ENCODE results near the gene ZEB2.
"Not testable (repeated sequence)": the region's sequence is repeated elsewhere in the genome, so short reads cannot be mapped to it uniquely, and the experiment has no call there.

The ZEB2 gene

DNA sequence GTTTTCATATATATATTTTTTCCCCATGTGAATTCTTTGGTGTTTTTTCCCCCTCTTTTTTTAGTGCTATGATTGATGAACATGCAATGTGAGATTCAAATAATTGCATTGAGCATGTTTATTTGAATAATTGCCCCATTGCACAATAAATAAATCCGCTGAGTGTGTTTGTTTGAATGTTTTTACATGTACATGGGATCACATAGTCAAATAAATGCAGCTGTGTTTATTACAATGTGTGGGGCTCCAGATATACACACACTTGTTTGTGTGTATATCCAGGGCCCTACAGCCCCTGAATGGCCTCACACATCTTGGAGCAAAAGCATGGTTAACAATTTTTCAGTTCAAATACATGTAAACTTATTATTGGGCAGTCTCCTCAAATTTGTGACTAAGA is 134.5 kb downstream of the ZEB2 start:
- DNase-seq (ENCODE audit: low read depth in 2 of 2): no peak

DNA sequence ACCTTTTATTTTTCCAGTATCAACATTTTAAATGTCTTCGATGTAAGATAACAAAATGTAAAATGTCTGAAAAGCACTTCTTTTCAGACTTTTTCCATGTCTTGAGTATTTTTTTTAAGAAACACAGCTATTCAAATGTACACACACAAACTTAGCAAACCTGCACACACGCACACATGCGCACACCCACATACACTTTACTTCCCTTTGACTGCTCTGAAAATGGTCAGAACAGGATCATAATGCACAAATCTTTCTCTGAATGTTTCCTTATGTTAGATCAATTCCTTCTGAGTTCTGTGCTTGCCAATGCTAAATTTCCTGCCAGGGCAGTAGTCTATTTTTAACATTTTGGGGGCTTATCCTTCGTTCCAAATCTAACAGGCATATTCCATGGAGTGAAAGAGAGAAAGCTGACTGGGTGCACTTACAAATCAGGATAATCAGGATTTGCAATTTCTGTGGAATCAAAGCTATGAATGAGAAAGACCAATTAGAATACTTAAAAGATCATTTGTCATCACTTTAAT is 136.3 kb downstream of the ZEB2 start:
- DNase-seq (ENCODE audit: low read depth in 2 of 2): no peak

DNA sequence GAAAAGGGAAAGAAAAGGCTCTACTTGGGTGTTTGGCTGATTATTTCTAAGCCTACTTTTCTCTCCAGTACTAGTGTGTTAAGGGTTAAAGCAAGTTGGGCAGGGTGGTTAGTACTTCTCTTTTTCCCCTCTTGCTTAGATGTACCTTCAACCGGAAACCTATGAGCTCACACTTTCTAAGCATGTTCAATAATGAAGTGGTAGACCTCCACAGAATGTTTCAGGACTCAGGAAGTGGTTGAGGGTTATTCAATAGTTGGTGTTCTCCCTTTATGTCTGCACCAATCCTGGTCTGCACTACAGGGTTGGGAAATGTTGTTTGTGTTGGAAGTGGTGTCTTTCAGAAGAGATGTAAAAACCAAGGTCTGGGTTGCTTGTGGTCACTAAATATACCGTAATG is 137.1 kb downstream of the ZEB2 start:
- DNase-seq (ENCODE audit: low read depth in 2 of 2): no peak

DNA sequence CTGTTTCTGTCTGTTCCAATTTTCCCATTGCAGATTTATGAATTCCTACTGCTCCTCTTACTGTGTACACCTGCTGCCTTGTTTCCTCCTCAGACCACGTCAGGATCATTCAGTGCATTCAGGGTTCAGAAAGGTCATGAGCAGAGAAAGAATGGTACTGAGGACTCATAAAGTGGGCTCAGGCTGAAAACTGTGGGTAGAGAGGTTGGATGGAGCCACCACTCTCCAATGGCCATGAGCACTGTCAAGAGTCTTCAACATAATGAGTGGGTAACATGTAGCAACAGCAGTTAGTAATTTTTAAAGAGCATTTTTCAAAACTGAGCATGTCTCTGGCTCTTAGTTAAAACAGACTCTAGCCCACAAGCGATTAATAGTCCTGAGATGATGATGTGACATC is 138.2 kb downstream of the ZEB2 start:
- DNase-seq (ENCODE audit: low read depth in 2 of 2): no peak

DNA sequence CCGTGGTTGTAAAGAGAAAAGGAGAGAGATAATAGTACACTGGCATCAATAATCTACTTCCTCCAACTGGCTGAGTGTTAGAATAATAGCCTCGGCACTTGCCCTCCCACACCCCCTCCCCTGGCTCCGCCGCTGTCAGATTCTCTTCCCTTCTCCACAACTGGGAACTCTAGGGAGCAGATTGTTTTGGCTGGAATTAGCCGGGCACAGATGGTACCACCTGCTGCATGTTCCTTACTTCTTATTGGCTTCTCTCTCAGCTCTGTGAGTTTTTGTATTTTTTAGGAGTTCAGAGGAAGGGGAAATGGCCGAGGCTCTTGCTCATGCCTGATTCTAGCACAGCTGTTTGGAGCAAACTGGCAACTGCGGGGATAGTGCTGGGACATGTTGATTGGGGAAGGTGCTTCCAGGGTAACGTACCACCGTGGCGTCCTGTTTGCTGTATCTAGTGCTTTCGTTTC is 140.0 kb downstream of the ZEB2 start:
- DNase-seq (ENCODE audit: low read depth in 2 of 2): no peak

DNA sequence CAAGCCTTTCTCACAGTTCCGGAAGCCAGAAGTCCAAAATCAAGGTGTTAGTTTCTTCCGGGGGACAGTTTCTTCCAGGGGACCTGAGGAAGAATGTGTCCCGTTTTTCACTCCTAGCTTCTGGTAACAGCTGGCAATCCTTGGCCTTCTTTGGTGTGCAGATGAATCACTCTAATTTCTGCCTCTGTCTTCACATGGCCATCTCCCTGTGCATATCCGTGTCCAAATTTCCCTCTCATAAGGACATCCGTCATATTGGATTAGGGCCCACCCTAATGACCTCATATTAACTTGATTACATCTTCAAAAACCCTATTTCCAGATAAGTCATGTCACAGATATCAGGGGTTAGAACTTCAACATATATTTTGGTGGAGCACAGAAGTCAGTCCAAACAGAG is 141.4 kb downstream of the ZEB2 start:
- no peak for DNase-seq (ENCODE audit: low read depth in 2 of 2)

DNA sequence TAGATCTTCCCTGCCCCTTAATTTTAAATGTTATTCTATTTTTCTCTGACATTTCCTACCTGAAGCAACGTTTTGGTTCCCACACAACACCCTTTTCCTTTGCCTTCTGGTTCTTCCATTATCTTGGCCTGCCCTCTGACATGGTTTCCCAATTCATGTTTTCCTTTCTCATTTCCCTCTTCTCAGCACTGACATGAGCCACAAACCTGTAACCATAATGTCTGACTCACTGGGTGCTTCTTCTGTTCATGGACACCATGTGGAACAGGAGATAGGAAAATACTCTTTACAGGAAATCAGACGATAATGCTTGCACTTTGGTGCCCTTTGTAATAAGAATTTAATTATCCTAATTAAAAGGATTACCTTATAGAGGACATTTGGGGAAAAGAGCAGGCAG is 142.0 kb downstream of the ZEB2 start:
- no peak for DNase-seq (ENCODE audit: low read depth in 2 of 2)

DNA sequence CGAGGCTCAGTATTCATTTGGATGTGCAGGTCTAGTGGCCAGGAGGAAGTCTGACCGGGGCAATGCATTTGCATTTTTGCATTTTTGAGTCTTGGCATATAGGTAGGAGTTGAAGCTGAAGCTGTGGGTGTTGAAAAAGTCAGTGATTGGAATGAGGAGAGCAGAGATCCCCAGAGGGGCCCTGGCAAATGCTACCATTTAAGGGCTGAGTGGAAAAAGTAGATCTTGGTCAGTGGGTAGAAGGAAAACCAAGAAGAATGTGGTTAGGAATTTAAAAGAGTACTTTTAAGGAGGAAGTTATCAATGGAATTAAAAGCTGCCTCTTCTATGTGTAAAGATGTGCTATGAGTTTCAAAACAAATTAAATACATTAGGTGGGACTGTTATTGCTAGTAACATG is 143.0 kb downstream of the ZEB2 start:
- no peak for DNase-seq (ENCODE audit: low read depth in 2 of 2)

DNA sequence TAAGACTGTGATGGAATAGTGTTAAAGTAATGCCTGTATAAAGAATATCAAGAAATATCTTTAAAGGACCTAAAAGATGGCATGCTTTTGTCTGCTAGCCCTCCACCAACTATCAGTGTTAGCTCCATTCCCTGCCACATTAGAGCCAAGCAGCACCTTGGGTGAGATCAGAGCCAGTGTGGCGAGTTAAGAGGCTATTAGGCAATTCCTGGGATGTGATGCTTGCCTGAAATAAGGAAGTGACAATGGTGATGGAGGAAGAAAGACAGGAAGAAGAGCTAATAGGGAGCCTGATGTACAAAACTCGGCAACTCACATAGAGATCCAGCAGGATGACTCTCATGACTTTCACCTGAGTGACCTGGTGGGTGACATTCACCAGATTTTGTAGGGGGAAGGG is 143.5 kb downstream of the ZEB2 start:
- no peak for DNase-seq (ENCODE audit: low read depth in 2 of 2)

DNA sequence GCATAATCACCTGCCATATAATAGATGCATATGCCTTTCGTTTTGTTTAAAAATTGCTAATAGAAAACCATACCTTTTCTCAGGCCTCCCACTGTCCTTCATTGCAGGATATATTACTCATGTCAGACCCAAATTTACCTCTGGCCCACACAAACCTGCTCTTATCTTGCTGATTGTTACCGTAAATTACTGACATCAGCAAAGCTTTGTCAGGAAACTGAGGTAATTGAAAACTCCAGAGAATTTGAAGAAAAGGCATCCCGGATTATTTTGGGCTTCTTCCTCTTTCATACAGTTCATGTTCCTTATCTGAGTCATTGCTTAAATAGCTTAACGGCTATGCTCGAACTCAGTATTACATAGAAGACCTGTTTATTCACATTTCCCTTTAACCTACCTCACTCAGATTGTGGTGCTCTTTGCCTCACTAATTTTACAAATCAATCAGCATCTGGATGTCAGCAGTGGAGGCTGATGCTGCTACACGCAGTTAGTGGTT is 145.7 kb downstream of the ZEB2 start:
- no peak for DNase-seq (ENCODE audit: low read depth in 2 of 2)

DNA sequence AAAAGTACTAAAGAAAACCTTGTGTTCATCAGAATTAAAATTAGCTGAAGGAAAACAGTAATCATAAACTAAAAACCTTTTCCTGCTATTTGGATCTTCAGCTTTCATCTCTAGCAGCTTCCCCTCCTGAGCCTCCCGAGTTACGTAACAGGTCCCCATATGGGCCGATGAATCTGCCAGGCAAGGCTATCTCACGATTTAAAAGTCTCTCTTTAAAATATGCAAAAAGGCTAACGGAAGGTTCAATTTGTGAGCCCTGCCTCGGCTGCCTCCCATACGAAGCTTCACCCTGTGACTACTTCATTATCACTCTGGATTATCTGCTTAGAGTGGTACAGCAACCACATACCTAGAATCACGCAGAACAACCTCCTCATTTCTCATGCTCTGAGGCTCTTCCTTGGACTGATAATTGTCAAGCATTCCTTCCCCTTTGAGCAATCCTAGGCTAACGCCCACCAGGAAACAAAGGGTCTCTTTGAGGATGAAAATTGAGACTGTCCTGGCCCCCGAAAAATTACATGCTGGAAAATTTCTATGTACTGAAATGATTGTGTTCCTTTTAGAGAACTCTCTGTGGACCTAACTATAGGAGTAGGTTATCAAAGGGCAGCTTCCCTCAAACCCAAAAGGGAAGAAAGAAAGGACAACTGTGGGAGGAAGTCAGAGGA is 147.4 kb downstream of the ZEB2 start:
- DNase-seq (ENCODE audit: low read depth in 2 of 2): no peak

DNA sequence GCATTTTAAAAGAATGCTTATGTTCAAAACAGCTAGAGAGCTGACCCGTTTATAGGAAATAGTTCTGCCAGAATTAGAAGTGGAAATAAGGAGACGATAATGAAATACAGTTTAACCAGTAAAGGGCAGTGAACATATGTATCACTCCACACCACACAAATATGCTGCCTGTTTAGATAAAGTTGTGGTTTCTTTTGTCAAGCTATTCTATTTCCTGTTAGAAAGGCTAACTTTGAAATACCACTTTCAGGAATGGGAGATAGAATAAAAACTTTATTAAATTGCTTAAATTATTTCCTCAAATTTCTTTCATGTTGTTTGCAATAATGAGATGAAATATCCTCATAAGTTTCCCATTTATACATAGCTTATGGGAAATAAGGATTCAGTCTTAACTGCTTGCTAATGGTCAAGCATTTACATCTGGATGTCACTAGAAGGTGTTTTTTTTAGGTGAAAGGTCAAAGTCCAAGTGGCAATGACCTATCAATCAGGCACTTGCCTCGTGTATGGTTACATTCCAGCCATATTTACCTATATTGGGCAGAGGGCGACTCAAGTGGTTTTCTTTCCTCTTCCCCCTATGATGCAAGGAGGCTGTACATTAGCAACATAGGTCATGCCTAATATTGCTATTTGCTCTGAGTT is 148.9 kb downstream of the ZEB2 start:
- DNase-seq (ENCODE audit: low read depth in 2 of 2): no peak

DNA sequence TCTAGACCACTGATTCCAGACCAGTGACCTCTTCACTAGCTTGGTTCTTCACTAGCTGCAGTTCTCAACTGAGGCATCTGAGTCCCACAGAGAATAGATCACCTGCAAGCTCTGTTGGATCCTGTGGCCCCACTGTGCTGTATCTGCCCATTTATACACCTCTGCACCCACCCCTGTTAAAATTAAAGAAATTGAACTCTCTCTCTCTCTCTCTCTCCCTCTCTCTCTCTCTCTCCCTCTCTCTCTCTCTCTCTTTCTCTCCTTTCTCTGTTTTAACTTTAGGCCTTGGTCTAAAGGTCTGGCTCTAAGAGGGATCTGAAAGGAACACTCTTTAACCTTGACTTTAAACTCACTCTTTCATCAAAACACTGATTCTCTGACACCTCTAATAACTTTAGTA is 150.5 kb downstream of the ZEB2 start:
- no peak for DNase-seq (ENCODE audit: low read depth in 2 of 2)

DNA sequence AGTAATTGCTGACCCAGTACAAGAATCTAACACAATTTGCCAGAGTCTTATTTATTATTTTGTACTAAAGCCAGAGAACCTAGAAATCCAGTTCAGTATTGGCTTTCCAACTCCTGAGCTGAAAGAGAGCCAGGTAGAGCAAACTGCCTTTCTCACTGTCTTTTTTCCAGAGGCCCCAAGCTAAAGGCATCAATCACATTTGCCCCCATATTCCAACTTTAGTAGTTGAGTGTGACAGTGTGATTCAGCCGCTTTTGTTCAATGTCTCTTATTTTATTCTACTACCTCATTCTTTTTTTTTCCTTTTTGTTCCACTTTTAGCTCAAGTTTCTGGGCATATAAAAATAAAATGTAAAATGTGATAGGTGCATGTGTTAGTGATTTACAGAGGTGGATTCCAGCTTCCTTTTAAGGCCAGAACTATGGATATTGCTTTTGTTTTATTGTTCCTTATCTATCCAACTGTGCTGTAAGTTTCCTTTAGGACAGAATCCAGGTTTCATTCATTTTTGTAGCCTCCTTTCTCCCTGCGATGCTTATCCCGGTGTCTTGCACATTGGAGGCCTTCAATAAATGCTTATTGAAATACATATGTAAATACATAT is 153.0 kb downstream of the ZEB2 start:
- no peak for DNase-seq (ENCODE audit: low read depth in 2 of 2)

DNA sequence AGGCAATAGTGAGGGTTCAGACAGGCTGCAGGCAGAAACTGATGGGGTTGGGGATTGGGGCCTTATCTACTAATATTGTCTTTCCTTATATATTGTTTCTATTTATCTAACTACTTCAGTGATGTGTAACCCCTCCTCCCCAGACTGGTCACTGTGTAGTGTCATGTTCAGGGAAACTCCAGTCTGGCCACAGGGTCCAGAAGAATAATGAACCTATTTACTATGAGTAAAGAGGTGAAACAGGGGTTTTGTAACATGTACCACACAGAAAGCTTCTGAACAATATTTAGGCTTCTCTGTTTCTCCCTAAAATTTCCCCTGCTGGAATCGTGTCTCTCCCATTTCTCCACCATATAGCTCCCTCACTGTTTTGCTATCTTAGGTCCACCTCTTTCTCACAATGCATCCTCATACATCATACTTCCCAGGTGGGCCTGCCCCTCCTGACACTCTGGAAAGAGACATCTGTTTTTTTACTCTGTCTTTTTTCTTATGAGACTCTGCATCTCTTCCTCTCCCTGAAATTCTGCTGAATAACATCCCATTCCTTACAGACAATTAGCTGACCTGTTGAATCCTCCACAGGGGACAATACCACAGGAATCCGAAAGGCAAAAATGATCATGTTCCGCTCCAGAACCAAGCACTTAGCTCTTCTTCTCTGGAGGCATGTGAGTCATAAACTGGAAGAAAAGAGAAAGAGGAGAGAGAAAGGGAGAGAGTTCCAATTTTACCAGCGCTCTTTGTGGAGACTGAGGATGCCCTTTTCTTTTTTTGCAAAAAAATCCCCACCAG is 154.8 kb downstream of the ZEB2 start:
- no peak for DNase-seq (ENCODE audit: low read depth in 2 of 2)

DNA sequence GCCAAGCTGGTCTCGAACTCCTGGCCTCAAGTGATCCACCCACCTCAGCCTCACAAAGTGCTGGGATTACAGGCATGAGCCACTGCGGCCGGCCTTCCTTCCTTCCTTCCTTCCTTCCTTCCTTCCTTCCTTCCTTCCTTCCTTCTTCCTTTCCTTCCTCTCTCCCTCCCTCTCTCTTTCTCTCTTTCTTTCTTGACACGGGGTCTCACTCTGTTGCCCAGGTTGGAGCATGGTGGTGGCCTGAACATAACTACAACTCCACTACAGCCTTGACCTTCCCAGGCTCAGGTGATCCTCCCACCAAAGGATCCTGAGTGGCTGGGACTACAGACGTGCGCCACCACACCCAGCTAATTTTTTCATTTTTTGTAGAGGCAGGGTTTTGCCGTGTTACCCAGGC is 155.7 kb downstream of the ZEB2 start:
- not testable (repeated sequence) for DNase-seq (ENCODE audit: low read depth in 2 of 2)

DNA sequence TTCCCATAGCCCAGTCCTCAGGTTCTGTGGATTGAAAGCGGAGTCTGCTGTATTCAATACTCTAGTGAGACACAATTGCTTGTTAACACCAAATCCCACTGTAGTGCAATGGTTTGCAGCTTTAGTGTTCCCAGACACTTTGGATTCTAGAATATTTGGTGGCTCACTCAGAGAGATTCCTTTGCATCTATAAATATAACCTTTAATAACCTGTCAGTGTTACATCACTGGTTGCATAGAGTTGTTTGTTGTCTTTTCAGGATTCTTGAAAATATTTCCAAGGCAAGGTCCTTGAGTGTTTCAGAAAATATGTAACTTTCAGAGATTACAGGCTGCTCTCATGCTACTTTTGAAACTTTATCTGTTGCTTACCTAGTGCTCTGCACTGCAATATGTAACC is 157.5 kb downstream of the ZEB2 start:
- DNase-seq (ENCODE audit: low read depth in 2 of 2): no peak

DNA sequence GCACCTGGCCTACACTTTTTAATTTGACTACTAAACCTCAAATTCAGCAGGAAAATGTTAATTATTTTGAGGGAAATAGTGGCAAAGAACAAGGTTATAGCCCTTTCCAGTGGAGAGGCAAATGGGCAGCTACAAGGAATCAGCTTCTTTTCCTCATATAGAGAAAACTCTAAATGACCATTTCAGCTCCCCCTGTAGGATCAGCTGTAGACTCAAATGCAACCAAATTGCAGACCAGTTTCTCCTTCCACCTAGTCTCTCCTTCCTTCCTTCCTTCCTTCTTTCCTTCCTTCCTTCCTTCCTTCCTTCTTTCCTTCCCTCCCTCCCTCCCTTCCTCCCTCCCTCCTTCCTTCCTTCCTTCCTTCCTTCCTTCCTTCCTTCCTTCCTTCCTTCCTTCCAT is 158.2 kb downstream of the ZEB2 start:
- no peak for DNase-seq (ENCODE audit: low read depth in 2 of 2)

DNA sequence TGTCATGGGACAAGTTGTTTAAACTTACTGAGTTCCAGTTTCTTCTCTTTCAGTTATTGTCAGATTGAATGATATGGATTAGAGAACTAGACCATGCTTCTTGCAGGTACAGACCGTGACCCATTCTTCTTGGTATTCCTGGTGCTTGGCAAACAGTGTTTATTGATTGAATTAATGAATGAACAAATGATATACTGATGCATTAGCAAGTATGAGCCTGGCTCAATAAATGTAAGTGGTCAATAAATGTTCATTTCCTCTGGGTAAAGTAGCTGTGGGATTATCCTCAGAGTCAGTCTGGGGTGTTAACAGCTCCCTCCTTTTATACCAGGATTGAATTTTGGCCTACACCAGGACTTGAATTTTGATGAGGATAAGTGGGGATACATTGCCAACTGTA is 160.2 kb downstream of the ZEB2 start:
- DNase-seq (ENCODE audit: low read depth in 2 of 2): no peak

DNA sequence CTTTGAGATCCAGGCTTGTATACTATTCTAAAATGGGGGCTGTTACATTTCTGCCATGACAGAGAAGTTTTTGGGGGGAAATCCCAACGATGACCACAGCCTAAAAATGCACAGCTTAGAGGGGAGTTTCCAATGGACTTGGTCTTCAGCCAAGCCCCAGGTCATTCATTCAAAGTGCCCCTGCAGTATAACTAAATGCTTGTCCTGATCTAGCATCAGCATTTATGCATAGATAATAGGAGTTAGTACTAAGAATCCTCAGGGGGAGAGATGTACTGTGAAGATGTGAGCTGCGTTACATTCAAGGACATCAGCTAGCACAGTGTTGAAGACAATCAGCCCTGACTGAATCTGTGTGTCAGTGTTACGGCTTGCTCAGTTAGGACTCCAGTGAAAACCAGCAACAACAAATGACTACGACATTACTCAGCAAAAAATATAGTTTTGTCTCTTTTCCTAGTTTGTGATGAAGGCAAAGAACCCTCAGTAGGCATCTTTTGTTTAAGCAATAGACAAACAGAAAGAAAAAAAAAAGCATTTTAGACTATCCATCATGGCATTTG is 160.9 kb downstream of the ZEB2 start:
- no peak for DNase-seq (ENCODE audit: low read depth in 2 of 2)

DNA sequence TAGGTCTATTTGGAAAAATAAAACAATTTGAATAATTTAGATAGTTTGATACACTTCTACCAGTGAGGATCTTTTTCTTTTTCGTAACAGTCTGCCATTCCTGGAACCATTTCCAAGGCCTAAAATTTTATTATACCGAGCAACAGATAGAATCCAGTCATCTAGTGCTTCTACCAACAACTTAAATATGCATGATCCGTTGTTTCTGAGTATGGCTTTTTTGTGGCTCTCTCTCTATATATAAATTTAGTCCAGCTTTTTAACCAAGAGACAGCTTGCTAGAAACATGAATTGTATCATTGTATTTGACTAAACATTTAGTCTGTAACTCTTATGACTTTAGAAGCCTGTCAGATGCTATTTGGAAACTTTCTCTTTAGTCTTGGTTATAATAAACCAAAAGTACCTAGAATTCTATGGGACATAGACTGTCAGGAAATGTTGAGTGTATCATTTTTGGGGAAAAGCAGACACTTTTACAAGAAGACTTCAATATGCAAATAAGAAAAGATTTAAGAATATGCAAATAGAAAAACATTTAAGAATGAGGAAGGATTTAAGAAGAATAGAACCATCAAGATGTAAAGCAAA is 161.4 kb downstream of the ZEB2 start:
- DNase-seq (ENCODE audit: low read depth in 2 of 2): no peak

Measured in stimulated activated CD8-positive, alpha-beta memory T cell treated with anti-CD3 and anti-CD28 coated beads, Interleukin-15, amount 100 ng/mL, for 4 hours (primary cell).